Gastrocnemius medialis (tissue), 4 donors: Measurements from ENCODE around the gene KIRREL1. TPM values are rescaled to one million over a fixed set of nuclear protein-coding genes. Genes with fewer than 3 reads are reported as not detected.

ENCODE experiments used
- ATAC-seq, 2 donors: fragments of 150-250 bp; one replicate each; pipeline ENCODE4 v1.9.1; 2016
- DNase-seq, 2 donors: peaks; one replicate each; pipeline ENCODE4 v3.0.0-alpha.2; 2019
- H3K27ac ChIP-seq, 4 donors: fragments of 200-600 bp; sonication (generic); 1 replicate in 1 of 4; 2 replicates in 3 of 4; pipeline ENCODE4 v1.5.1; 2016 to 2018; ENCODE audit warnings: mild to moderate bottlenecking in 2 of 4, moderate library complexity in 1 of 4
- H3K27me3 ChIP-seq, 3 donors: fragments of 200-600 bp; sonication (generic) in 2 of 3; 1 replicate in 1 of 3; 2 replicates in 2 of 3; pipeline versions ENCODE4 v1.5.1 to v1.6.0; 2016 to 2019; ENCODE audit warnings: mild to moderate bottlenecking in 1 of 3, moderate library complexity in 1 of 3
- H3K36me3 ChIP-seq, 2 donors: fragments of 200-600 bp; sonication (generic) in 1 of 2; one replicate each; pipeline ENCODE4 v1.5.1; 2017 to 2018
- H3K4me1 ChIP-seq, 2 donors: fragments of 200-600 bp; sonication (generic) in 1 of 2; one replicate each; pipeline ENCODE4 v1.5.1; 2016 to 2017; ENCODE audit warnings: mild to moderate bottlenecking in 2 of 2
- H3K4me3 ChIP-seq, 4 donors: fragments of 200-600 bp; sonication (generic) in 3 of 4; 1 replicate in 1 of 4; 2 replicates in 3 of 4; pipeline ENCODE4 v1.5.1; 2016 to 2019; ENCODE audit warnings: mild to moderate bottlenecking in 2 of 4
- H3K9me3 ChIP-seq, 3 donors: fragments of 200-600 bp; sonication (generic) in 2 of 3; 1 replicate in 1 of 3; 2 replicates in 2 of 3; pipeline ENCODE4 v1.5.1; 2016 to 2019
- POLR2A ChIP-seq, 2 donors: fragments of 450-650 bp; IDR thresholded peaks; one replicate each; pipeline ENCODE4 v1.6.1; 2017; ENCODE audit warnings: antibody characterized with exemption in 2 of 2, mild to moderate bottlenecking in 2 of 2, moderate library complexity in 2 of 2
- in situ Hi-C, 4 donors: fragments of 200-750 bp; cut with MboI; loops; one replicate each; pipeline versions ENCODE4 v1.15.0 to v1.8.0; 2017; ENCODE audit warnings: low sequenced_read_pairs in 4 of 4
- intact Hi-C: fragments of 100-400 bp; cut with DNase I; formaldehyde crosslinking; loops from one replicate; pipeline ENCODE4 v1.15.1; 2023; ENCODE audit warnings: low total_unique reads
- total RNA-seq, 4 donors: library from RNA; depleted of rRNA; stranded (reverse); fragments of >200 nt; gene quantifications; one replicate each; pipeline versions ENCODE4 v1.1.0 to v1.2.3, GENCODE V29; 2016
- TF ChIP-seq, protein P1 (sequence below), 5 experiments: fragments of 450-650 bp in 3 of 5; fragments of 200-600 bp in 2 of 5; sonication (generic) in 2 of 5; IDR thresholded peaks in 4 of 5; conservative IDR thresholded peaks in 1 of 5; 1 replicate in 4 of 5; 2 replicates in 1 of 5; pipeline ENCODE4 v1.5.1; 2016 to 2019; ENCODE audit warnings: antibody characterized with exemption in 5 of 5, mild to moderate bottlenecking in 3 of 5, moderate library complexity in 3 of 5

KIRREL1 gene
- total RNA-seq, 4 donors from 2014 or later: 2.8 to 15.1 (median 6.6) TPM

DNA sequence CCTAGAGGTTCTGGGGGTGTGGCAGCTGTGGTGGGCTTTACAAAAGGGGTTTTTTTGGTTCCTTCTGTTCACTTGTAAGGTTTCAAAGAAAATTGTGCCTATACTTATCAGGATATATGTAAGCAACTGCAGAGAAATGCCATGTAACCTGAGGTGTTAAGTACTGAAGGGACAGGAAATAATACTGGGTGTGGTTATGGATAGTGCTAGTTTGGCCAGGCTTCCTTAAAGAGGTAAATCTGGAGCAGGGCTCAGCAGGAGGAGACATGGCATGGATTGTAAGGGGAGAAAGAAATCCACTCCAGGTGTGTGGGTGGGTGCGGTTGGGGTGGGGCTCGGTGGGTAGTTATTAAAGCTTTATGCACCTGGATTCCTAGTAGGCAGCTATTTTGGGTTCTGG lies 28.3 kb downstream of the KIRREL1 start:
- no peaks in the 10 kb centered on the region for H3K9me3 ChIP-seq
- no peak for DNase-seq
- ATAC-seq: no peak
- in situ Hi-C loops: no loop called here
- peaks cover 24 to 36% of the 10 kb centered on the region in 2 donors for H3K4me1 ChIP-seq
- H3K27me3 ChIP-seq: no peaks in the 10 kb centered on the region
- no peak overlapping the region for H3K4me3 ChIP-seq
- intact Hi-C loops: no loop called here
- H3K36me3 ChIP-seq: no peaks in the 10 kb centered on the region
- TF ChIP-seq, protein P1, sequence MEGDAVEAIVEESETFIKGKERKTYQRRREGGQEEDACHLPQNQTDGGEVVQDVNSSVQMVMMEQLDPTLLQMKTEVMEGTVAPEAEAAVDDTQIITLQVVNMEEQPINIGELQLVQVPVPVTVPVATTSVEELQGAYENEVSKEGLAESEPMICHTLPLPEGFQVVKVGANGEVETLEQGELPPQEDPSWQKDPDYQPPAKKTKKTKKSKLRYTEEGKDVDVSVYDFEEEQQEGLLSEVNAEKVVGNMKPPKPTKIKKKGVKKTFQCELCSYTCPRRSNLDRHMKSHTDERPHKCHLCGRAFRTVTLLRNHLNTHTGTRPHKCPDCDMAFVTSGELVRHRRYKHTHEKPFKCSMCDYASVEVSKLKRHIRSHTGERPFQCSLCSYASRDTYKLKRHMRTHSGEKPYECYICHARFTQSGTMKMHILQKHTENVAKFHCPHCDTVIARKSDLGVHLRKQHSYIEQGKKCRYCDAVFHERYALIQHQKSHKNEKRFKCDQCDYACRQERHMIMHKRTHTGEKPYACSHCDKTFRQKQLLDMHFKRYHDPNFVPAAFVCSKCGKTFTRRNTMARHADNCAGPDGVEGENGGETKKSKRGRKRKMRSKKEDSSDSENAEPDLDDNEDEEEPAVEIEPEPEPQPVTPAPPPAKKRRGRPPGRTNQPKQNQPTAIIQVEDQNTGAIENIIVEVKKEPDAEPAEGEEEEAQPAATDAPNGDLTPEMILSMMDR (IDR thresholded peaks at IDR 0.05 in 4 of 5, conservative IDR thresholded peaks at IDR 0.05 in 1 of 5): no peak
- no peak for TF ChIP-seq POLR2A (IDR thresholded peaks at IDR 0.05)
- peak overlapping the region; percentile 36 to 75 (median 47) for H3K27ac ChIP-seq

DNA sequence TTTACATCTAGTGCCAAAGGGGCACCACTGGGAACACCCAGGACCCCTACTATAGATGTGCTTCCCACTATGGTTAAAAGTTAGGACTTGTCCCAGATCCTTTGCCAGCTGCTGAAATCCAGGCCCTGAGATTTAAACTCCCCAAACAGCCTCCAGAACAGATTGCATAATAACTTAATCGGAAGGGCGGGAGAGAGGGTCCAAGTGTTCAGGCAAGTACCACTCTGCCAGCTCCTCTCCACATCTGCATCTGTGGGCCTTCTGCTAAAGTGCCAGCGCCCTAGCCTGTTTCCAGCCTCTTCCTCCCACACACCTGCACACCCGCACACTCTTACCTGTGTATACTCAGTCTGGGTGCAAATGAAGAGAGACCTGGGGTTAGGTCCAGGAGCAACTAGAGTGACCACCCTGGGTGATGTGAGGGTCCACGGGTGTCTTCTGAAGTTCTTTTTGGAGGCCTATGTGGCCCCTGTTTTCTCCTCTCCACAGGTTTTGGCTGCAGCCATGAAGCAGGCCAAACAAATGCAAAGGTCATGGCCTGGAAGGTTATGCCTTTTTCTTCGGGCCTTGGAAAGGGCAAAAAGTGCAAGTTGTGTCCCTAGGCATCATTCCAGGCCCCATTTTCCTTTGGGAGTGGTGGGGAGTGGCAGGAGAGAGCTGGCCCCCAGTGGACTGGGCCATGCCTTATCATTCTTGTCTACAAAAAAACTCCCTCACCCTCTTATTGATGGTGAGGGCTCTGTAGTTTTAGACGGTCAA lies 29.3 kb downstream of the KIRREL1 start:
- H3K36me3 ChIP-seq: no peaks in the 10 kb centered on the region
- intact Hi-C loops: no loop called here
- in situ Hi-C loops: no loop called here
- no peaks in the 10 kb centered on the region for H3K27me3 ChIP-seq
- TF ChIP-seq POLR2A (IDR thresholded peaks at IDR 0.05): no peak
- TF ChIP-seq, protein P1 (IDR thresholded peaks at IDR 0.05 in 4 of 5, conservative IDR thresholded peaks at IDR 0.05 in 1 of 5): no peak
- DNase-seq: peak in 1 of 2 donors; percentile 38
- no peak overlapping the region for H3K4me3 ChIP-seq
- no peaks in the 10 kb centered on the region for H3K9me3 ChIP-seq
- H3K4me1 ChIP-seq: peaks cover 24 to 36% of the 10 kb centered on the region in 2 donors
- peak; percentile 47 to 75 for ATAC-seq
- peak overlapping the region; percentile 36 to 75 (median 47) for H3K27ac ChIP-seq

DNA sequence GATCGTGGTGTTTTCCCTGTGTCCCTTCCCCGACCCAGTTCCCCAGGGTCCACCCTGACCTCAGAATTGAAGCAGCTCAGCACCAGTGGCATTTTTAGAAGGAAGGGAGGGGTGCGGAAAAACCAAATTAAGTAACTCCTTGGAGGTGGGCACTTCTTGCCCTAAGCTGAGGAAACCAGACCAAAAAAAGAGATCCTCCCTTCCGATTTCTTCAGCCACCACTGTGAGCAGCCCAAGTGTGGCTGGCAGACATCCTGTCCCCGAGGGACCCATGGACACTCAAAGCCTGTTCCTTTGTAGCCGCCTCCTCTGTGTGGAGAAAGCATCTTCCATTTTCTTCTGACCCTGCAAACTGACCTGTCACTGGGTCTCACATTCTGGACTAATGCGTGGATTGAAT lies 31.3 kb downstream of the KIRREL1 start:
- Histone ChIP-seq H3K4me3 (no peak overlapping the region), H3K36me3 (no peaks in the 10 kb centered on the region), H3K9me3 (no peaks in the 10 kb centered on the region), H3K4me1 (peaks cover 19 to 20% of the 10 kb centered on the region in 2 donors), H3K27me3 (no peaks in the 10 kb centered on the region), H3K27ac (peak overlapping the region in 3 of 4 donors; percentile 14 to 68 (median 54))
- no peak for TF ChIP-seq POLR2A (IDR thresholded peaks at IDR 0.05)
- TF ChIP-seq, protein P1 (IDR thresholded peaks at IDR 0.05 in 4 of 5, conservative IDR thresholded peaks at IDR 0.05 in 1 of 5): no peak
- DNase-seq: peak in 1 of 2 donors; percentile 59
- peak; percentile 33 to 58 for ATAC-seq
- in situ Hi-C loops: no loop called here
- intact Hi-C loops: no loop called here

DNA sequence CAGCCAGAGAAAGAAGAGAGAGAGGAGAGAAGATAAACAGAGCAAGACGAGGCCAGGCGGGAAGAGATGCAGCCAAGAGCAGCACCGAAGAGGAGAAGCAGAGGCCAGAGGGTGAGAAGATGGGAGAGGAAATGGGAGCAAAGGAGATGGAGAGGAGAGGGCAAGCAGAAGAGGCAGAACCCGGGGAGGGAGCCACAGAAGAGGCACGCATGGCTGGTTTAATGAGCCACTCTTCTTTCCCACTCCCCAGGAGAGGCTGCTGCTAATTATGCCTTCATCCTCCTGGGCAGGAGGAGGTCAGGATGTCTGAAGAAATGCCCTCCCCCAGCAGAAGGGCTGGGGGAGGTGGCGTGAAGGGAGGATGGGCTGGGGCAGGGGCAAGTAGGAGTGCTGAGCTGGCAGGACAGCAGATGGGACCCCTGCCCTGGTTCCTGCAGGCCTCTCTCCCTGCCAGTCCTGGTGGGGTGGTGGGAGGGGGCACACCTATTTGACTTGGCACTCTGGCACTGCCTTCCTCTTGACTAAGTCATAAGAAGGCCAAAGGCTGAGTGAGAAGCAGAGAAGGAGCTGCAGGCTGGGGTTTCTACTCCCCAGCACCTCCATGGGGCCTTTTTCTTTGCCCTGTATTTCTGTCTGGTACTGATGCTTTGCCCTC lies 32.3 kb downstream of the KIRREL1 start:
- Histone ChIP-seq H3K9me3 (no peaks in the 10 kb centered on the region), H3K27ac (peak overlapping the region in 3 of 4 donors; percentile 51 to 68 (median 54)), H3K4me1 (peaks cover 10 to 15% of the 10 kb centered on the region in 2 donors), H3K36me3 (no peaks in the 10 kb centered on the region), H3K4me3 (no peak overlapping the region), H3K27me3 (no peaks in the 10 kb centered on the region)
- DNase-seq: no peak
- no peak for ATAC-seq
- TF ChIP-seq, protein P1 (IDR thresholded peaks at IDR 0.05 in 4 of 5, conservative IDR thresholded peaks at IDR 0.05 in 1 of 5): no peak
- TF ChIP-seq POLR2A (IDR thresholded peaks at IDR 0.05): no peak
- in situ Hi-C loops (no loop called here), intact Hi-C loops (no loop called here)
